Stimulated activated memory B cell treated with anti-CD40 and anti-IgM and Interleukin-4, amounts not matched to agents 10 μg/mL and 1 μg/mL and 100 μg/mL, for 72 hours (primary cell): ENCODE data around the gene ANKRD30A.
"Not testable (repeated sequence)": the region's sequence is repeated elsewhere in the genome, so short reads cannot be mapped to it uniquely, and the experiment has no call there.

Source experiments
- ATAC-seq: fragments of 150-1000 bp; cut with Tn5 transposase; 2 replicates; pipeline ENCODE4 v1.10.0; 2021
- H3K27ac Mint-ChIP-seq: one replicate; pipeline ENCODE4 v1.8.0; 2022; ENCODE audit warnings: mild to moderate bottlenecking, mixed read lengths
- H3K27me3 Mint-ChIP-seq: one replicate; pipeline ENCODE4 v1.8.0; 2022; ENCODE audit warnings: mixed read lengths
- H3K36me3 Mint-ChIP-seq: one replicate; pipeline ENCODE4 v1.8.0; 2022; ENCODE audit warnings: mixed read lengths
- H3K4me1 Mint-ChIP-seq: one replicate; pipeline ENCODE4 v1.8.0; 2022; ENCODE audit warnings: mixed read lengths
- H3K4me3 Mint-ChIP-seq: one replicate; pipeline ENCODE4 v1.8.0; 2022; ENCODE audit warnings: mild to moderate bottlenecking, moderate library complexity, mixed read lengths
- H3K9me3 Mint-ChIP-seq: one replicate; pipeline ENCODE4 v1.8.0; 2022; ENCODE audit warnings: mixed read lengths

The ANKRD30A gene

GRCh38 chr10:37125191-37125732 lies at the start of gene ANKRD30A:
ANKRD30A (plus strand) TSS chr10:37125598; CDS start chr10:37125788, 190 bp downstream.
- Mint-ChIP-seq H3K9me3 (no peaks in the 10 kb centered on the region), H3K4me1 (no peaks in the 10 kb centered on the region), H3K4me3 (no peak within 1 kb of the TSS), H3K27me3 (no peaks in the 10 kb centered on the region), H3K27ac (no peak within 1 kb of the TSS), H3K36me3 (no peaks in the 10 kb centered on the region)
- no peak for ATAC-seq

GRCh38 chr10:37076083-37076482 lies 49.3 kb upstream of the ANKRD30A start:
- not testable (repeated sequence) for ATAC-seq, H3K36me3 Mint-ChIP-seq, H3K4me1 Mint-ChIP-seq, H3K4me3 Mint-ChIP-seq, H3K27ac Mint-ChIP-seq, H3K27me3 Mint-ChIP-seq, H3K9me3 Mint-ChIP-seq

- ATAC-seq = no peak
- peaks cover 13% of the 10 kb centered on the region for H3K9me3 Mint-ChIP-seq
- H3K27ac Mint-ChIP-seq = no peak overlapping the region
- no peaks in the 10 kb centered on the region for H3K36me3 Mint-ChIP-seq
- H3K27me3 Mint-ChIP-seq = no peaks in the 10 kb centered on the region
- no peak overlapping the region for H3K4me3 Mint-ChIP-seq
- H3K4me1 Mint-ChIP-seq = no peaks in the 10 kb centered on the region
Observed at GRCh38 chr10:37095792-37096573, 29.4 kb upstream of the ANKRD30A start.

GRCh38 chr10:37101261-37101660 lies 24.1 kb upstream of the ANKRD30A start:
- Mint-ChIP-seq H3K4me1 (no peaks in the 10 kb centered on the region), H3K9me3 (peaks cover 11% of the 10 kb centered on the region), H3K27ac (no peak overlapping the region), H3K36me3 (no peaks in the 10 kb centered on the region), H3K27me3 (no peaks in the 10 kb centered on the region), H3K4me3 (no peak overlapping the region)
- no peak for ATAC-seq

- no peaks in the 10 kb centered on the region for H3K27me3 Mint-ChIP-seq
- no peak overlapping the region for H3K4me3 Mint-ChIP-seq
- no peak for ATAC-seq
- peaks cover 6% of the 10 kb centered on the region for H3K9me3 Mint-ChIP-seq
- no peaks in the 10 kb centered on the region for H3K4me1 Mint-ChIP-seq
- no peaks in the 10 kb centered on the region for H3K36me3 Mint-ChIP-seq
- H3K27ac Mint-ChIP-seq = no peak overlapping the region
Observed at GRCh38 chr10:37109000-37109399, 16.4 kb upstream of the ANKRD30A start.

GRCh38 chr10:37124532-37124931 lies 866 bp upstream of the ANKRD30A start:
- no peak overlapping the region for H3K4me3 Mint-ChIP-seq
- H3K4me1 Mint-ChIP-seq = no peaks in the 10 kb centered on the region
- no peaks in the 10 kb centered on the region for H3K27me3 Mint-ChIP-seq
- no peak overlapping the region for H3K27ac Mint-ChIP-seq
- H3K9me3 Mint-ChIP-seq = no peaks in the 10 kb centered on the region
- ATAC-seq = no peak
- H3K36me3 Mint-ChIP-seq = no peaks in the 10 kb centered on the region

- H3K27me3 Mint-ChIP-seq = no peaks in the 10 kb centered on the region
- no peak overlapping the region for H3K4me3 Mint-ChIP-seq
- H3K4me1 Mint-ChIP-seq = no peaks in the 10 kb centered on the region
- no peak overlapping the region for H3K27ac Mint-ChIP-seq
- ATAC-seq = no peak
- no peaks in the 10 kb centered on the region for H3K9me3 Mint-ChIP-seq
- no peaks in the 10 kb centered on the region for H3K36me3 Mint-ChIP-seq
Observed at GRCh38 chr10:37125921-37126320, 523 bp downstream of the ANKRD30A start.

GRCh38 chr10:37146443-37146842 lies 21.0 kb downstream of the ANKRD30A start:
- no peak for ATAC-seq
- no peaks in the 10 kb centered on the region for H3K36me3 Mint-ChIP-seq
- H3K27me3 Mint-ChIP-seq = no peaks in the 10 kb centered on the region
- no peak overlapping the region for H3K4me3 Mint-ChIP-seq
- H3K9me3 Mint-ChIP-seq = peaks cover 8% of the 10 kb centered on the region
- H3K27ac Mint-ChIP-seq = no peak overlapping the region
- no peaks in the 10 kb centered on the region for H3K4me1 Mint-ChIP-seq

- H3K4me1 Mint-ChIP-seq, H3K9me3 Mint-ChIP-seq, ATAC-seq, H3K36me3 Mint-ChIP-seq, H3K27ac Mint-ChIP-seq, H3K27me3 Mint-ChIP-seq, H3K4me3 Mint-ChIP-seq: not testable (repeated sequence)
Observed at GRCh38 chr10:37162430-37162829, 37.0 kb downstream of the ANKRD30A start.

- H3K36me3 Mint-ChIP-seq, ATAC-seq, H3K4me1 Mint-ChIP-seq, H3K4me3 Mint-ChIP-seq, H3K27ac Mint-ChIP-seq, H3K9me3 Mint-ChIP-seq, H3K27me3 Mint-ChIP-seq: not testable (repeated sequence)
Observed at GRCh38 chr10:37171945-37172344, 46.5 kb downstream of the ANKRD30A start.

GRCh38 chr10:37178296-37178695 lies 52.9 kb downstream of the ANKRD30A start:
- not testable (repeated sequence) for H3K4me3 Mint-ChIP-seq, H3K27ac Mint-ChIP-seq, ATAC-seq, H3K36me3 Mint-ChIP-seq, H3K9me3 Mint-ChIP-seq, H3K27me3 Mint-ChIP-seq, H3K4me1 Mint-ChIP-seq

- not testable (repeated sequence) for H3K27ac Mint-ChIP-seq, H3K36me3 Mint-ChIP-seq, H3K4me1 Mint-ChIP-seq
Observed at GRCh38 chr10:37182719-37183118, 57.3 kb downstream of the ANKRD30A start.

GRCh38 chr10:37206132-37206531 lies 80.7 kb downstream of the ANKRD30A start:
- no peak overlapping the region for H3K27ac Mint-ChIP-seq
- ATAC-seq = no peak
- no peaks in the 10 kb centered on the region for H3K4me1 Mint-ChIP-seq
- H3K4me3 Mint-ChIP-seq = no peak overlapping the region
- H3K36me3 Mint-ChIP-seq = no peaks in the 10 kb centered on the region
- no peaks in the 10 kb centered on the region for H3K27me3 Mint-ChIP-seq
- peaks cover 27% of the 10 kb centered on the region for H3K9me3 Mint-ChIP-seq

More at GRCh38 chr10:37182719-37183118, 57.3 kb downstream of the ANKRD30A start:
- H3K27me3 Mint-ChIP-seq, H3K4me3 Mint-ChIP-seq, ATAC-seq, H3K9me3 Mint-ChIP-seq: not testable (repeated sequence)

- no peak for ATAC-seq
- Mint-ChIP-seq H3K4me3 (no peak overlapping the region), H3K36me3 (no peaks in the 10 kb centered on the region), H3K27ac (no peak overlapping the region), H3K27me3 (no peaks in the 10 kb centered on the region), H3K4me1 (no peaks in the 10 kb centered on the region), H3K9me3 (peaks cover 6% of the 10 kb centered on the region)
Observed at GRCh38 chr10:37220866-37221265, 95.5 kb downstream of the ANKRD30A start.

- ATAC-seq = no peak
- H3K27ac Mint-ChIP-seq = no peak overlapping the region
- no peaks in the 10 kb centered on the region for H3K27me3 Mint-ChIP-seq
- H3K4me1 Mint-ChIP-seq = no peaks in the 10 kb centered on the region
- peaks cover 6% of the 10 kb centered on the region for H3K9me3 Mint-ChIP-seq
- no peak overlapping the region for H3K4me3 Mint-ChIP-seq
- no peaks in the 10 kb centered on the region for H3K36me3 Mint-ChIP-seq
Observed at GRCh38 chr10:37222046-37222445, 96.6 kb downstream of the ANKRD30A start.

- Mint-ChIP-seq H3K27ac (no peak overlapping the region), H3K27me3 (no peaks in the 10 kb centered on the region), H3K9me3 (peaks cover 6% of the 10 kb centered on the region), H3K36me3 (no peaks in the 10 kb centered on the region), H3K4me1 (no peaks in the 10 kb centered on the region), H3K4me3 (no peak overlapping the region)
- ATAC-seq = no peak
Observed at GRCh38 chr10:37225163-37225562, 99.8 kb downstream of the ANKRD30A start.
